Measurements from ENCODE around the gene SH2D7.
A peak's percentile ranks its signal among the peaks of the same experiment; 100 is the strongest.

SH2D7 gene

GRCh38 chr15:78060232-78060631 is 32.1 kb upstream of the SH2D7 start:
- DNase-seq (ENCODE audit: low read depth in 2 of 2), result no peak

GRCh38 chr15:78061963-78062427 is 30.4 kb upstream of the SH2D7 start:
- no peak for DNase-seq (ENCODE audit: low read depth in 2 of 2)

- no peak for DNase-seq (ENCODE audit: low read depth in 2 of 2)
Observed at GRCh38 chr15:78063217-78063616, 29.1 kb upstream of the SH2D7 start.

- no peak for DNase-seq (ENCODE audit: low read depth in 2 of 2)
Observed at GRCh38 chr15:78063970-78064385, 28.4 kb upstream of the SH2D7 start.

GRCh38 chr15:78064544-78064943 is 27.8 kb upstream of the SH2D7 start:
- DNase-seq (ENCODE audit: low read depth in 2 of 2), result no peak

GRCh38 chr15:78065284-78065872 is 27.0 kb upstream of the SH2D7 start:
- no peak for DNase-seq (ENCODE audit: low read depth in 2 of 2)

- DNase-seq (ENCODE audit: low read depth in 2 of 2), result no peak
Observed at GRCh38 chr15:78065973-78066946, 26.1 kb upstream of the SH2D7 start.

- DNase-seq (ENCODE audit: low read depth in 2 of 2), result no peak
Observed at GRCh38 chr15:78067328-78068228, 24.8 kb upstream of the SH2D7 start.

GRCh38 chr15:78069052-78069414 is 23.3 kb upstream of the SH2D7 start:
- no peak for DNase-seq (ENCODE audit: low read depth in 2 of 2)

- no peak for DNase-seq (ENCODE audit: low read depth in 2 of 2)
Observed at GRCh38 chr15:78069462-78070029, 22.8 kb upstream of the SH2D7 start.

- DNase-seq (ENCODE audit: low read depth in 2 of 2), result no peak
Observed at GRCh38 chr15:78070049-78070700, 22.2 kb upstream of the SH2D7 start.

GRCh38 chr15:78071383-78071782 is 21.0 kb upstream of the SH2D7 start:
- DNase-seq (ENCODE audit: low read depth in 2 of 2), result no peak

- DNase-seq (ENCODE audit: low read depth in 2 of 2), result no peak
Observed at GRCh38 chr15:78072080-78072892, 20.1 kb upstream of the SH2D7 start.

- DNase-seq (ENCODE audit: low read depth in 2 of 2), result no peak
Observed at GRCh38 chr15:78073046-78073787, 19.1 kb upstream of the SH2D7 start.

GRCh38 chr15:78075490-78076230 is 16.7 kb upstream of the SH2D7 start:
- DNase-seq (ENCODE audit: low read depth in 2 of 2), result no peak

- no peak for DNase-seq (ENCODE audit: low read depth in 2 of 2)
Observed at GRCh38 chr15:78076231-78077052, 15.9 kb upstream of the SH2D7 start.

- peak; percentile 19 to 62 for DNase-seq (ENCODE audit: low read depth in 2 of 2)
Observed at GRCh38 chr15:78077053-78077870, 15.1 kb upstream of the SH2D7 start, which contains the start of gene TBC1D2B. TBC1D2B (minus strand) TSS chr15:78077711; CDS start chr15:78077652, 59 bp downstream.

All from stimulated activated CD4-positive, alpha-beta T cell treated with anti-CD3 and anti-CD28 coated beads, Interleukin-15, amount 100 ng/mL, for 48 hours (primary cell).